ENCODE measurements around the gene SMYD3.

SMYD3 gene

GRCh38 chr1:246383791-246384190 is 123.3 kb downstream of the SMYD3 start:
- Histone ChIP-seq H3K4me2 (ENCODE audit: low read depth, low read length) (no peak overlapping the region), H3K27me3 (replicated peaks; ENCODE audit: insufficient read depth, low read length) (no peaks in the 10 kb centered on the region), H3K9me2 (replicated peaks; ENCODE audit: insufficient read depth, low read length) (no peaks in the 10 kb centered on the region), H3K36me3 (replicated peaks; ENCODE audit: insufficient read depth, low read length) (no peaks in the 10 kb centered on the region), H3F3A (ENCODE audit: insufficient read depth, low read length) (no peaks in the 10 kb centered on the region), H2AFZ (ENCODE audit: low read length) (no peak overlapping the region), H3K79me2 (ENCODE audit: low read length) (no peaks in the 10 kb centered on the region), H3K9ac (ENCODE audit: low read length) (no peak overlapping the region), H3K27ac (ENCODE audit: low read length) (no peak overlapping the region), H3K9me3 (replicated peaks; ENCODE audit: insufficient read depth, low read length) (no peaks in the 10 kb centered on the region), H3K4me3 (ENCODE audit: low read length) (no peak overlapping the region), H3K4me1 (ENCODE audit: low read length) (no peaks in the 10 kb centered on the region), H4K20me1 (ENCODE audit: insufficient read depth, low read length) (no peaks in the 10 kb centered on the region)
- no peak for DNase-seq
- no peak for TF ChIP-seq CTCF (IDR thresholded peaks at IDR 0.05; ENCODE audit: low read length)

GRCh38 chr1:246383239-246383589 is 123.9 kb downstream of the SMYD3 start:
- TF ChIP-seq CTCF (IDR thresholded peaks at IDR 0.05; ENCODE audit: low read length) (no peak), EZH2phosphoT487 (IDR thresholded peaks at IDR 0.05; ENCODE audit: low read length) (no peak), EZH2 (optimal IDR thresholded peaks at IDR 0.05; ENCODE audit: low read depth, low read length) (no peak)
- Histone ChIP-seq H3K4me2 (ENCODE audit: low read depth, low read length) (no peak overlapping the region), H3F3A (ENCODE audit: insufficient read depth, low read length) (no peaks in the 10 kb centered on the region), H2AFZ (ENCODE audit: low read length) (no peak overlapping the region), H3K4me1 (ENCODE audit: low read length) (no peaks in the 10 kb centered on the region), H3K27me3 (replicated peaks; ENCODE audit: insufficient read depth, low read length) (no peaks in the 10 kb centered on the region), H3K9me3 (replicated peaks; ENCODE audit: insufficient read depth, low read length) (no peaks in the 10 kb centered on the region), H3K27ac (ENCODE audit: low read length) (no peak overlapping the region), H3K9ac (ENCODE audit: low read length) (no peak overlapping the region), H3K36me3 (replicated peaks; ENCODE audit: insufficient read depth, low read length) (no peaks in the 10 kb centered on the region), H3K4me3 (ENCODE audit: low read length) (no peak overlapping the region), H4K20me1 (ENCODE audit: insufficient read depth, low read length) (no peaks in the 10 kb centered on the region), H3K9me2 (replicated peaks; ENCODE audit: insufficient read depth, low read length) (no peaks in the 10 kb centered on the region), H3K79me2 (ENCODE audit: low read length) (no peaks in the 10 kb centered on the region)
- DNase-seq, result no peak

GRCh38 chr1:246382589-246383238 is 124.4 kb downstream of the SMYD3 start:
- Histone ChIP-seq H3K4me1 (ENCODE audit: low read length) (no peaks in the 10 kb centered on the region), H3K27ac (ENCODE audit: low read length) (no peak overlapping the region), H3K9me2 (replicated peaks; ENCODE audit: insufficient read depth, low read length) (no peaks in the 10 kb centered on the region), H3K9ac (ENCODE audit: low read length) (no peak overlapping the region), H4K20me1 (ENCODE audit: insufficient read depth, low read length) (no peaks in the 10 kb centered on the region), H3F3A (ENCODE audit: insufficient read depth, low read length) (no peaks in the 10 kb centered on the region), H3K4me2 (ENCODE audit: low read depth, low read length) (no peak overlapping the region), H3K27me3 (replicated peaks; ENCODE audit: insufficient read depth, low read length) (no peaks in the 10 kb centered on the region), H3K4me3 (ENCODE audit: low read length) (no peak overlapping the region), H3K79me2 (ENCODE audit: low read length) (no peaks in the 10 kb centered on the region), H3K9me3 (replicated peaks; ENCODE audit: insufficient read depth, low read length) (no peaks in the 10 kb centered on the region), H3K36me3 (replicated peaks; ENCODE audit: insufficient read depth, low read length) (no peaks in the 10 kb centered on the region), H2AFZ (ENCODE audit: low read length) (no peak overlapping the region)
- no peak for TF ChIP-seq EZH2phosphoT487 (IDR thresholded peaks at IDR 0.05; ENCODE audit: low read length)
- no peak for TF ChIP-seq EZH2 (optimal IDR thresholded peaks at IDR 0.05; ENCODE audit: low read depth, low read length)
- no peak for TF ChIP-seq CTCF (IDR thresholded peaks at IDR 0.05; ENCODE audit: low read length)
- no peak for DNase-seq
